Measurements from ENCODE around the gene CRELD1. TPM values are rescaled to one million over a fixed set of nuclear protein-coding genes. Genes with fewer than 3 reads are reported as not detected.

CRELD1 gene
- polyA plus RNA-seq, 1 of the 3 experiments (the other 2 are of a cell fraction), result 77.6 TPM

DNA sequence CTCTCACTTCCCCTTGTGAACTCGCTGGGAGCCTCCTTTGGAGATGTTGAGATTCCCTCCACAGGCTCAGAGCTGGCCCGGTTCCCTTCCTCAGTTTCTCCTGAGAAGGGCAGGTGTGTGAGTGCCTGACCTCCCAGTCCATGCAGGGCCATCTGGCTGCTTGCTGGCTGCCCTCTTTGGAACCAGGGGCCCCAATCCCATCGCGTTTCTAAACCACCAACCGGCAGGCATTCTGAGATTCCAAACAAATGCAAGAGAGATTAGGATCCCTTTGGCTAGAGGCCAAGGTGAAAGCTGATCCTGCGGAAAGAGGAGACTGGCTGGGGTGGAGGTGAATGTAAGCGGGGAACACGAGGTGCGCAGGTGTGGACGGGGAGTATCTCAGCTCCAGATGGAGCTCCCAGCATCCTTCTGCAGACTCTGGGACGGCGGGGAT is 21.5 kb downstream of the CRELD1 start:
- Histone ChIP-seq H3K4me1 (ENCODE audit: control insufficient read depth in 1 of 2, insufficient read depth in 2 of 2, low read depth in 1 of 2, low read length in 1 of 2) (peaks cover 13% of the 10 kb centered on the region in 2 experiments; a peak in 3 of 4 replicates), H3K36me3 (replicated peaks in 1 of 2; ENCODE audit: control insufficient read depth in 1 of 2, insufficient read depth in 2 of 2, low read length in 1 of 2) (no peaks in the 10 kb centered on the region), H3F3A (replicated peaks; ENCODE audit: insufficient read depth) (peaks cover 5% of the 10 kb centered on the region), H3K9me2 (no peaks in the 10 kb centered on the region), H3K9me3 (no peaks in the 10 kb centered on the region), H3K79me2 (ENCODE audit: insufficient read depth) (no peaks in the 10 kb centered on the region), H3K4me3 (ENCODE audit: low read depth in 2 of 2, low read length in 1 of 2) (no peak overlapping the region), H3K4me2 (no peak overlapping the region), H4K20me1 (ENCODE audit: insufficient read depth) (no peaks in the 10 kb centered on the region), H2AFZ (ENCODE audit: low read depth) (no peak overlapping the region), H3K27ac (ENCODE audit: low read depth in 2 of 2, low read length in 1 of 2) (no peak overlapping the region), H3K27me3 (ENCODE audit: insufficient read depth) (no peaks in the 10 kb centered on the region), H3K9ac (no peak overlapping the region)
- 52% methylated on average over 12 of the region's 12 CpGs for WGBS (ENCODE audit: low lambda C conversion rate)
- no peak for TF ChIP-seq FOXJ3 (CRISPR knock-in tag; IDR thresholded peaks at IDR 0.05)
- no peak for TF ChIP-seq TEAD4 (IDR thresholded peaks at IDR 0.05; ENCODE audit: borderline replicate concordance, insufficient read depth)
- no peak for TF ChIP-seq GABPA (IDR thresholded peaks at IDR 0.05; ENCODE audit: low read depth)
- TF ChIP-seq MEF2A (IDR thresholded peaks at IDR 0.05; ENCODE audit: borderline replicate concordance, low read depth), result no peak
- no peak for TF ChIP-seq ELF1 (IDR thresholded peaks at IDR 0.05)
- TF ChIP-seq SMC3 (IDR thresholded peaks at IDR 0.05; ENCODE audit: low read depth, low read length), result no peak
- TF ChIP-seq CHD2 (IDR thresholded peaks at IDR 0.05; ENCODE audit: low read length, partially characterized antibody), result no peak
- TF ChIP-seq RCOR1 (IDR thresholded peaks at IDR 0.05; ENCODE audit: low read length), result no peak
- TF ChIP-seq, protein P1, sequence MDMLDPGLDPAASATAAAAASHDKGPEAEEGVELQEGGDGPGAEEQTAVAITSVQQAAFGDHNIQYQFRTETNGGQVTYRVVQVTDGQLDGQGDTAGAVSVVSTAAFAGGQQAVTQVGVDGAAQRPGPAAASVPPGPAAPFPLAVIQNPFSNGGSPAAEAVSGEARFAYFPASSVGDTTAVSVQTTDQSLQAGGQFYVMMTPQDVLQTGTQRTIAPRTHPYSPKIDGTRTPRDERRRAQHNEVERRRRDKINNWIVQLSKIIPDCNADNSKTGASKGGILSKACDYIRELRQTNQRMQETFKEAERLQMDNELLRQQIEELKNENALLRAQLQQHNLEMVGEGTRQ (IDR thresholded peaks at IDR 0.05; ENCODE audit: borderline replicate concordance, low read depth, low read length), result no peak
- TF ChIP-seq EZH2phosphoT487 (IDR thresholded peaks at IDR 0.05; ENCODE audit: borderline replicate concordance, low read depth), result no peak
- peak; percentile 69; the same call in 1 of the 2 replicates for TF ChIP-seq NFIC (IDR thresholded peaks at IDR 0.05; ENCODE audit: borderline replicate concordance)
- TF ChIP-seq RAD21 (IDR thresholded peaks at IDR 0.05; ENCODE audit: low read length), result no peak
- TF ChIP-seq, protein P2, sequence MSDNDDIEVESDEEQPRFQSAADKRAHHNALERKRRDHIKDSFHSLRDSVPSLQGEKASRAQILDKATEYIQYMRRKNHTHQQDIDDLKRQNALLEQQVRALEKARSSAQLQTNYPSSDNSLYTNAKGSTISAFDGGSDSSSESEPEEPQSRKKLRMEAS (IDR thresholded peaks at IDR 0.05; ENCODE audit: low read depth), result no peak
- TF ChIP-seq RXRA (IDR thresholded peaks at IDR 0.05; ENCODE audit: borderline replicate concordance, low read depth), result no peak
- 0 out of 2 replicates have a peak, but pooled peaks have one; percentile 39 for TF ChIP-seq TCF12 (IDR thresholded peaks at IDR 0.05)
- TF ChIP-seq EP300 (IDR thresholded peaks at IDR 0.05; ENCODE audit: borderline replicate concordance in 1 of 2, low read depth in 1 of 2, low read length in 1 of 2), result peak in 1 of 2 experiments; percentile 19; a peak in 1 of 4 replicates
- no peak for TF ChIP-seq POLR2AphosphoS5 (IDR thresholded peaks at IDR 0.05; ENCODE audit: low read depth, low read length)
- TF ChIP-seq, protein P3, sequence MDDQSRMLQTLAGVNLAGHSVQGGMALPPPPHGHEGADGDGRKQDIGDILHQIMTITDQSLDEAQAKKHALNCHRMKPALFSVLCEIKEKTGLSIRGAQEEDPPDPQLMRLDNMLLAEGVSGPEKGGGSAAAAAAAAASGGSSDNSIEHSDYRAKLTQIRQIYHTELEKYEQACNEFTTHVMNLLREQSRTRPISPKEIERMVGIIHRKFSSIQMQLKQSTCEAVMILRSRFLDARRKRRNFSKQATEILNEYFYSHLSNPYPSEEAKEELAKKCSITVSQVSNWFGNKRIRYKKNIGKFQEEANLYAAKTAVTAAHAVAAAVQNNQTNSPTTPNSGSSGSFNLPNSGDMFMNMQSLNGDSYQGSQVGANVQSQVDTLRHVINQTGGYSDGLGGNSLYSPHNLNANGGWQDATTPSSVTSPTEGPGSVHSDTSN (IDR thresholded peaks at IDR 0.05), result no peak
- TF ChIP-seq, protein P4, sequence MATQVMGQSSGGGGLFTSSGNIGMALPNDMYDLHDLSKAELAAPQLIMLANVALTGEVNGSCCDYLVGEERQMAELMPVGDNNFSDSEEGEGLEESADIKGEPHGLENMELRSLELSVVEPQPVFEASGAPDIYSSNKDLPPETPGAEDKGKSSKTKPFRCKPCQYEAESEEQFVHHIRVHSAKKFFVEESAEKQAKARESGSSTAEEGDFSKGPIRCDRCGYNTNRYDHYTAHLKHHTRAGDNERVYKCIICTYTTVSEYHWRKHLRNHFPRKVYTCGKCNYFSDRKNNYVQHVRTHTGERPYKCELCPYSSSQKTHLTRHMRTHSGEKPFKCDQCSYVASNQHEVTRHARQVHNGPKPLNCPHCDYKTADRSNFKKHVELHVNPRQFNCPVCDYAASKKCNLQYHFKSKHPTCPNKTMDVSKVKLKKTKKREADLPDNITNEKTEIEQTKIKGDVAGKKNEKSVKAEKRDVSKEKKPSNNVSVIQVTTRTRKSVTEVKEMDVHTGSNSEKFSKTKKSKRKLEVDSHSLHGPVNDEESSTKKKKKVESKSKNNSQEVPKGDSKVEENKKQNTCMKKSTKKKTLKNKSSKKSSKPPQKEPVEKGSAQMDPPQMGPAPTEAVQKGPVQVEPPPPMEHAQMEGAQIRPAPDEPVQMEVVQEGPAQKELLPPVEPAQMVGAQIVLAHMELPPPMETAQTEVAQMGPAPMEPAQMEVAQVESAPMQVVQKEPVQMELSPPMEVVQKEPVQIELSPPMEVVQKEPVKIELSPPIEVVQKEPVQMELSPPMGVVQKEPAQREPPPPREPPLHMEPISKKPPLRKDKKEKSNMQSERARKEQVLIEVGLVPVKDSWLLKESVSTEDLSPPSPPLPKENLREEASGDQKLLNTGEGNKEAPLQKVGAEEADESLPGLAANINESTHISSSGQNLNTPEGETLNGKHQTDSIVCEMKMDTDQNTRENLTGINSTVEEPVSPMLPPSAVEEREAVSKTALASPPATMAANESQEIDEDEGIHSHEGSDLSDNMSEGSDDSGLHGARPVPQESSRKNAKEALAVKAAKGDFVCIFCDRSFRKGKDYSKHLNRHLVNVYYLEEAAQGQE (IDR thresholded peaks at IDR 0.05; ENCODE audit: low read depth, low read length), result no peak
- TF ChIP-seq, protein P5, sequence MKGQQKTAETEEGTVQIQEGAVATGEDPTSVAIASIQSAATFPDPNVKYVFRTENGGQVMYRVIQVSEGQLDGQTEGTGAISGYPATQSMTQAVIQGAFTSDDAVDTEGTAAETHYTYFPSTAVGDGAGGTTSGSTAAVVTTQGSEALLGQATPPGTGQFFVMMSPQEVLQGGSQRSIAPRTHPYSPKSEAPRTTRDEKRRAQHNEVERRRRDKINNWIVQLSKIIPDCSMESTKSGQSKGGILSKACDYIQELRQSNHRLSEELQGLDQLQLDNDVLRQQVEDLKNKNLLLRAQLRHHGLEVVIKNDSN (IDR thresholded peaks at IDR 0.05; ENCODE audit: borderline replicate concordance, low read depth), result no peak
- TF ChIP-seq RFX5 (IDR thresholded peaks at IDR 0.05; ENCODE audit: low read length), result no peak
- no peak for TF ChIP-seq ZBTB33 (IDR thresholded peaks at IDR 0.05; ENCODE audit: borderline replicate concordance, low read depth)
- no peak; the same call in 1 of the 2 replicates for TF ChIP-seq GATA2 (CRISPR knock-in tag; IDR thresholded peaks at IDR 0.05)
- no peak for TF ChIP-seq FOSL2 (IDR thresholded peaks at IDR 0.05; ENCODE audit: borderline replicate concordance, low read depth)
- no peak for TF ChIP-seq NRF1 (IDR thresholded peaks at IDR 0.05; ENCODE audit: low read depth, low read length)
- TF ChIP-seq MXI1 (IDR thresholded peaks at IDR 0.05; ENCODE audit: low read depth, low read length), result no peak
- ChIA-PET CTCF (interaction anchor here (0.9 to 2.0 kb wide), 6 partner anchors 8 to 106 kb away, joined by 3 to 5 read pairs (median 4); partner anchors contain the start of gene CRELD1), POLR2A (interaction anchor here (1.2 to 2.1 kb wide), 2 partner anchors 9 to 22 kb away, joined by 3 to 5 read pairs; partner anchors contain the start of gene CRELD1)
- DNase-seq, result no peak
